Suppressor macrophage (primary cell): Measurements from ENCODE around the gene NFIX.

Source experiments
- DNase-seq, 4 experiments: peaks; one replicate each; pipeline ENCODE4 v3.0.0-alpha.2; 2020 to 2022

Gene NFIX

DNA sequence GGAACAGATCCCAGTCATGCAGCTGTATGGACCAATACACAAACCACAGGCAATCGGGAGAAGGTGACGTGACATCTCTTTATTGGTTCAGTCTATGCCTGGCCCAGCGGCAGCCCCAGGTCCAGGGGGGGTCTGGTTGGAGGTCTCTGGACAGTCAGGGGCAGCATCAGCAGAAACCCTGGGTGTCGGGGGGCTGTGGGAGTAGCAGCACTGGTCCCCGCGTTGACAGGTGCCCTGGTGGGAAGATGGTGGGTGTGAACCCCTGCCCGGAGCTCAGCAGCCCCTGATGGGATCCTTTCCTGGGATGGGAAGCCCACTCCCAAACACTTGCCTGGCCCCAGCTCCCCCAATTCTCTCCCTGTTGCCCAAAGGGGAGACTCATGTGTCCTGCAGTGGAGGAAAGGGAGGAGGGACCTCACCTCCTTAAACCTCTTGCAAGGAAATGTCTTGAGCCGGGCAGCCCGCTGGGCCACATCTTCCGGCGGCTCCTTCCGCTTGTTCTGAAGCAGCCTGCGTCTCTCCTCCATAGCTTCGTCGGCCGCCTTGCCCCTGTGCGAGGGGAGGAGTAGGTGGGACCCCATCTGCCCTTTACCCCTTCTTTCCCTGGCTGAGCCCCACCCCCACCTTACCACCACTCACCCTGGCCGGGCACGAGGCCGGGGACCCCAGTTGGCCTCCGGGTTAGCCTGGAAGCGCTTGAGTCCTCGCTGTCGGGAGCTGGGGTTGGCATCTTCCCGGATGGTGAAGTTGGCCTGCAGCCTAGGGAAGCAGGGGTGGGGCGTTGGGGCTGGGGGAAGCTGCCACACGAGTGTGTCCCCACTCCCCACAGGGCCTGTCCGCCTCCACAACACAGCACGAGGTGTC, 109.8 kb downstream of the NFIX start:
- DNase-seq: peak; percentile 17 to 67 (median 50)

DNA sequence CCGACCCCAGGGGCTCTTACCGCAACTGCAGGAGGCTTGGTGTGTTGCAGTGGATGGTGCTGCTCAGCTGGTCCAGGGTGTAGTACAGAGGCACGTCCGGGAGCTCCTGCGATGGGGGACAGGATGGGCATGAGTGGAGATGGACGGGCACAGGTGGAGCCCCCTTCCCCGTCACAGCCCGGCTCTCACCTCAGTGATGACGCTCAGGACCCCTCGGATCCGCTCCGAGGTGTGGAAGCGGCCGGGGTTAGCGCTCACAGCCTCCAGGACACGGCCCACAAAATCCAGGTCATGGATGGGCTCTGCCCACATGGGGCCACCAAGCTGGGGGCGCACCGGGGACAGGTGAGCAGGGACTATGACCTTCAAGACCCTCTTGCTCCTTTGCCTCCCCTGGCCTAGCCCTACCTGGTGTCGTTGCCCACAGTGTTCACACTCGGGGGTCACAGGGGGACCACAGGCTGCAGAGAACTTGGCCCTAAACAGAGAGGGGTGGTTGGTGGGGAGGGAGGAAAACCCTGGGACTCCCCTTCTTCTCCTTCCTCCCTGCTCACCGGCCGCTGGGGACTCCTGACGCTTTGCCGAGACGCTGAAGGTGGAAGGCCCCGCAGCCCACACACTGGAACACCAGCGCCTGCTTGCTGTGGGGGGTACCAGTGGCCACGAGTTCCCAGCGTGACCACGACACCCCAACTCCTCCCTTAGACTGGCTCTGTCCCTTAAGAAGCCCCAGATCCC, 114.3 kb downstream of the NFIX start:
- DNase-seq: no peak

- no peak for DNase-seq
Observed at GRCh38 chr19:13110099-13110610, 114.9 kb downstream of the NFIX start.

DNA sequence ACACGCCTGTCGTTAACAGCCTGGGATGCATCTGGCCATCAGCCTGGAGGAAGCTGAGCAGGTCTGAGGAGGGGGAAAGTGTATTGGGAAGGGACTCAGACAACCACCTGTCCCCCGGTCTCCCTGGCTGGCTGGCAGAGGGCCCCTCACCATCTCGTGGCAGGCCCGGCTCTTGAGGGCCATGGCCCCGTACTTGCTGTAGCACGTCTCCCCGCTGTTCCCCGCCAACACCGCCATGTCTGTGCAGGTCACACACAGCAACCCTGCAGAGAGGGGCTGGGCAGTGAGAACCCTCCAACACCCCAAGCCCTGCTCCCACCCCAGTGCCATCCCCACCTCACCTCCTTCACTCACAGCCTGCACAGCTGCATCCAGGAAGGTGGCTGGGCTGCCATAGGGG, 117.3 kb downstream of the NFIX start:
- no peak for DNase-seq

DNA sequence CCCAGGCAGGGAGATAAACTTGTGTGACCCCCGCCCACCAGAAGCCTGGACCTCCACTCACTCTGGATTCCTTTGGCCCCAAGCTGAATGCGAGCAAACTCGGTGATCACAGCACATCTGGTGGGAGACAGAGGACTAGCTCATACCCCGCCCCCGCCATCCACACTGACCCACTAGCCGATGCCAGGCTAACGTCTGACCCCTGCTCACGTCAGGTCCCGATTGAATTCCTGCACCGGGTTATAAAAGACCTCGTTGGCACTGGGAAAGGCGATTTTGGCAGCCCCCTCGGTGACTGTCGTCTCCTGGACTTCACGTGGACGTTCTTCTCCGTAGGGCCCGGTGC, 120.6 kb downstream of the NFIX start:
- peak in 1 of 4 experiments; percentile 8 for DNase-seq

DNA sequence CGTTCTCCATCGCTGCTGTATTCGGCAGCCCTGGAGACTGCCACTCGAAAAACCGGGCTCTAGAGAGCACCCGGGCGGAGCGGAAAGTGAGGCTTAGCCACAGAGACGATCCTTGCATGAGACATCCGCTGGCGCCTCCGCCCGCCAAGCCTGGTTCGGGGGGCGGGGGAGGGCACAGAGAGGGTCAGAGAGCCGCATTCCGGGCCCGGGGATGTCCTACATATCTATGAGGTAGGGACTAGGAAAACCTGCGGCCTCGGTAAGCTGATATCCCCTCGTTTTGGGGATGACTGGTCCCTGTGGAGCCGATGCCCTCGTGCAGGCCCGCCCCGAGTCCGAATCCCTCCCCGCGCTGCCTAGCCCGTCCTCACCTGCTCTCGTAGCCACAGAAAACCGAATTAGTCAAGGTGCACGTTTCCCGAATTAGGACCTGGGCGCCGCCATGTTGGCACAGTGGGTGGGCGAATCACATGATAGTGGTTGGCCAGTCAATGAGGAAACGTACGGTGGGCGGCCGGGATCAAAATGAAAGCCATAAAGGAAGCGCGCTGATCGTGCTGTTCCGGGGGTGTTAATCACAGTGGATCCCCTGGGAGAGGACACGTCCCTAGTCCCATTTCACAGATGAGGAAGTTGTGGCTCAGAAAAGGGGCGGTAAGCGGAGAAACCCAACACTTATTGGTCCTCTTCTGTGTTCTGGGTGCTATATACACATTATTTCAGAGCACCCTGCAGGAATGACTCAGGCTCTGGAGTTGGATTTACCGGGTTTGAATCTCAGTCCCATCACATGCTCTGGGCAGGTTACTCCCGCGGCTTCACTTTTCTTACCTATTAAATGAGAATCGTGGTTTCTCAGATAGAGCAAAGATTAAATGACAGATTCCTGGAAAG, 121.3 kb downstream of the NFIX start, which contains the start of gene TRMT1:
Gene TRMT1, minus strand, starts transcription at position 459 of the 894 bp plus-strand sequence. Its CDS starts 341 bp downstream, at position 118.
- DNase-seq: peak; percentile 95 to 97 (median 96)

DNA sequence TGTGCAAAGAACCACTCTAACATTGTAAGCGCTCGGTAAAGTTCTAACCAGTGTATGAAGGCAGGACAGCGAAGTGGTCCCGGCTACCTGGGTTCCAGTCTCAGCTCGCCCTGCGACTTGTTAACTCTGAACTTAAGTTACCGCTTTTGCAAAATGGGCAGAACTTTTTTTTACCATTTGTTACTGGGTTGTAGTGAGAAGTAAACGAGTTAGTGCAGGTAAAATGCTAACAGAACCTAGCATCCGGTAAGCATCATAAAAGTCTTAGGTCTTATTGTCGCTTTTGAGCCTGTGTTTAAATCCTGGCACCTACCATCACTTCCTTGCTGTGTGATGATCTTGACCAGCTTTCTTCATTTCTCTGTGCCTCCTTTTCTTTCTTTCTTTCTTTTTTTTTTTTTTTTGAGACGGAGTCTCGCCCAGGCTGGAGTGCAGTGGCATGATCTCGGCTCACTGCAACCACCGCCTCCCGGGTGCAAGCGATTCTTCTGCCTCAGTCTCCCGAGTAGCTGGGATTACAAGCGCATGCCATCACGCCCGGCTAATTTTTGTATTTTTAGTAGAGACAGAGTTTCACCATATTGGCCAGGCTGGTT, 122.0 kb downstream of the NFIX start:
- no peak for DNase-seq

DNA sequence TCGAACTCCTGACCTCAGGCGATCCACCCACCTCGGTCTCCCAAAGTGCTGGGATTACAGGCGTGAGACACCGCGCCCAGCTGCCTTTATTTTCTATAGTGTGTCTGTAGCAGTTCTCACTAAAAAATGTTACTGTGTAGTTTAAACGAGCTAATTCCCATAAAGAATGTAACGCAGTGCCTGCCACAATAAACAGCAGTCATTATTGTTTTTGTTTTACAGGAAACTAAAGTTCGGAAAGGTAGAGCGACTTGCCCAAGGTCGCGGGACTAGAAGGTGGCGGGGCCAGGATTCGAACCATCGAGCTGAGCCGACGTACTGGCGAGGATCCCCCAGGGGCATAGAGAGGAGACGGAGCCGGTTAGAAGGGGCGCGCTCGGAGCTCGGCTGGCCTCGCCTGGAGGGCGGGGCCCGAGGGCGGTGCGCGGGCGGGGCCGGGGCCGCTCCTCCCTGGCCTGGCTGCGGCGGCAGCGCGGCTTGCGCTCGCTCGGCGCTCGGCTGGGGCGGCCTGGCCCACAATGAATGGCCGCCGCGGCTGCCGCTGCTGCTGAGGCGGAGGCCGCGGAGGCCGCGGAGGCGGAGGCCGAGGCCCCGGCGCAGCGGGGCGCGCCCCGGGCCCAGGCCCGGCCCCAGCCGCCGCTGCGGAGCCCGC, 122.6 kb downstream of the NFIX start, which contains the start of gene NACC1:
Gene NACC1, plus strand, starts transcription at position 493 of the 652 bp plus-strand sequence. CDS start 16,944 bp downstream, outside the sequence.
- peak; percentile 93 to 97 (median 96) for DNase-seq

DNA sequence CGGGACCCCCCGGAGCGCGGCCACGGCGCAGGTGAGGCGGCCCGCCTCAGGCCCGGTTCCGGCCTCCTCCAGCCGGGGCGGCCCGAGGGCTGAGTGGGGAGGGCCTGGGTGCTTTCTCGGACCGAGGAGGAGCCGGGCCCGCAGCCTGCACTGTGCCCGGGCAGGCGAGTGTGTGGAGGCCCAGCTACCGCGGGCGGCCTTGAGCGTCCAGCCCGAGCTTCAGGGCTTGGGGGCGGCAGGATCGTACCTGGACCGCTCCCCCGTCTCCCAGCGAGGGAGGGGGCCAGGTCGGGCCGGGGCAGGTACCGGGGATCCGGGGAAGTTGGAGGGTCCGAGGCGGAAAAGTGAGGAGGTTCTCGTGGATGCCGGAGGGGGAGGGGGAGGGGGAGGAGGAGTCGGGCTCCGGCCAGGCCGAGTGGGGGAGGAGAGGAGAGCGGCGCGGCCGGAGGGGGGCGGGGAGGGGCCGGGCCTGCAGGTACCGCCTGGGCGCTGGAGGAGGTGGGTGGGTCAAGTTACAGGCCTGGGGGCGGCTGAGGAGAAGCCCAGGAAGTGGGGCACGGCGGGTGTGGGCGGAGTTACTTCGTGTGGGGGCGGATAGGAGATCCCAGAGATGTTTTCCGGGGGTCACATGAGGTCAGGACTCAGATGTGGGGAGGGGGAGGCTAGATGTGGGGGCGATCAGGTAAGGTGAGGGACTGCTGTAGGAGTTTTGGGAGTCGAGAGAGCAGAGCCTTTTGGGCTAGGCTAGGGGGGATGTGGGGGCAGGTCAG, 123.3 kb downstream of the NFIX start:
- peak; percentile 39 to 73 (median 58) for DNase-seq

GRCh38 chr19:13119627-13120026, 124.4 kb downstream of the NFIX start:
- peak; percentile 79 to 91 (median 86) for DNase-seq

- peak; percentile 60 to 72 (median 68) for DNase-seq
Observed at GRCh38 chr19:13120031-13120430, 124.8 kb downstream of the NFIX start.

- DNase-seq: no peak
Observed at GRCh38 chr19:13120817-13121216, 125.5 kb downstream of the NFIX start.

DNA sequence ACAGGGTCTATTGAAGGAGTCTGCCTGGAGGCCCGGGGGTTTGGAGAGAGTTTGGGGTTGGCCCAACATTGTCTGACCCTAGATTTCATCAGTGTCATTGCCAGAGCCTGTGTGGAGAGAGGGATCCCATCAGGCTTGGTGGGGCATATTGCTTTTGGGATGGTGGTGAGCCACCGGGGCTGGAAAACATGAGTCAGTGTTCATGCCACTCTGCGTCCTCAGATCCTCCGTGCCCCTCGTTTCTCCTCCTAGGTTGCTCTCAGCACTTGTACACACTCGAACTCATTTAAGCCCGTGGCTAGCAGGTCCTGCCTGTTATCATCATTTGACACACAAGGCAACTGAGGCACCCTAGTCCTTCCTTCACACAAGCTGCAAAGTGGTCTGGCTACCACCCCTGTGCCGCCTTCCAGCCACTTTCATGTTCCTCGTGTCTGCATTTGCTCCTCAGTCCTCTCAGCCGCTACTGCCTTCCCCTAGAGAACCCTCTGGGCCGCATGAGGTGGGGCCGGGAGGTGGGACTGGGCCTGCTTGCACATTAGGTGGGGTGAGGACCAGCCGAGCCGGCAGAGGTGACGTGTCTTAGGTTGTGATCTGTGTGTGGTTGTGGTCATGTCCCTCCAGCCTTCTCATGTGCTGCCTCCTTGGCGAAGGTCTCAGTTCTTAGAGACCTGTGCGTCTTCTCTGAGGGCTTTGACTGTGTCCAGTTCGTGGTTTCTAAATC, 126.4 kb downstream of the NFIX start:
- DNase-seq: no peak

DNA sequence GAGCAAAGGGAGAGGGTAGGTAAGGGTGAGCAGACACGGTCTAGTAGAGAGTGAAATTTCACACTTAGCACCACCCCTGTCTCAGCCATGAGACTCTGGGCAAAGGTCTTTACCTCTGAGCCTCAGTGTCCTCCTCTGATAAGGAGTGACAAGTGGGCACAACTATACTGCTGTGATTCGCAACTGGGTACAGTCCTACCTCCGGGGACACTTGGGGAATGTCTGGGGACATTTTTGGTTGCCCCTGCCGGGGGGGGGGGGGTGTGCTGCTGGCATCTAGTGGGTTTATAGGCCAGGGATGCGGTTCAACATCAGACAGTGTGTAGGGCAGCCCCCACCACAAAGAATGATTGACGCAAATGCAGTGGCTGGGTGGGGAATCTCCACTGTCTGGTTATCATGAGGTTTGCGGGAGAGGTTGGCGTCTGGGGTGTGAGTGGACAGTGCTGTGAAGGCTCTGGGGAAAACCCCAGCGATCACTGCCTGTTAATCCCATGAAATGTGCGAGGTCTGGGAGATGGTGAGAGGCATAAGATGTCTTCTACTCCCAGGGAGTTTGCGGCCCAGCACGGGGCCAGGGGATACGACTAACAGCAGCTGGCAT, 127.1 kb downstream of the NFIX start:
- no peak for DNase-seq

DNA sequence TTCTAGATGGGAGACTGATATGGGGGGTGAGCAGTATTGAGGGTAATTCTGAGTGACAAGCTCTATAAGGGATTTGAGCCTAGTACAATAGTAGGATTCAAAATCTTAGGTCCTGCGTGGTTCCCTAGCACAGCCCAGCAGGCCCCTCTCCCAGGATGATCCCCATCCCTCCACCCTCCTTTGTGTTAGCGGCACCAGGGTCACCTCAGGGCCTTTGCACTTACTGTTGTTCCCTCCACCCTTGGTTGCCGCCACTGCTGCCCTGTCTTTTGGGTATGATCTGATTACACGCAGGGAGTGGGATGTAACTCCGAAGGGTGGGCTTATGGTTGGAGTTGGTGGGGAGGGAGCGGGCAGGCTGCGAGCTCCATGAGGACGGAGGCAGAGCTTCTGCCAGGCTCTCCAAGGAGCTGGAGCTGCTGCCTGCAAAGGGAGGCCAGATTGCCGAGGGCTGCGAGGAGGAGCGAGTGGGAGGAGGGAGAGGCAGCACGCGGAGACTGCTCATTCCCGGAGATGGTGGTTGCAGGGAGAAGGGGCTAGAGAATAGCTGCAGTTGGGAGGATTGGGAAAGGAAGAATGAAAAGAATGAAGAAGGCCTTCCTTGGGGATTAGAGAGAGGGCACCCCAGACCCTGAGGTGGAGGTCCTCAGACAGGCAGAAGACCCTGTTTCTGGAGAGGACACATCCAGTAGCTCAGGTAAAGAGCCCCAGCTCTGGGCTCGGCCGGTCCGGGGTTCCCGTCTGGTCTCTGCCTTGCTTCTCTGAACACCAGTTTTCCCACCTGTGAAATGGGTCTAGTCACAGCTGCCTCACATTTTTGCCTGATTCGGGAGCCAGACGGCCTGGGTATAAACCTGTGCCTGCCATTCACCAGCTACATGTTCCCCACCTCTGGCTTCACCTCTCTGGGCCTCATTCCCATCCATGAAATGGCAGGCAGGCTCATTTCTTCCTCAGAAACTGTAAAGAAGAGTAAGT, 128.0 kb downstream of the NFIX start:
- no peak for DNase-seq

DNA sequence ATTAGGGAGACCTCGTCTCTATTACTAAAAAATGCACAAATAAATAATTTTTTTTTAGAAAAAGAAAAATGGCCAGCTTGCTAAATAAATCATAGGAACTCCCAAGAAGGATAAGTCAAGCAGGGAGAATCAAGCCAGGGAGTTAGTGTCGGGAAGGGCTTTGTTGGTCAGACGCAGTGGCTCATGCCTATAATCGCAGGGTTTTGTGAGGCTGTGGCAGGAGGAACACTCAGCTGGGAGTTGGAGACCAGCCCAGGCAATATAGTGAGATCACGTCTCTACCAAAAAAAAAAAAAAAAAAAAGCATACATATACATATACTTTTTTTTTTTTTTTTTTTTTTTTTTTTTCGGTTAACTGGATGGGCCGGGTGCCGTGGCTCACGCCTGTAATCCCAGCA, 131.8 kb downstream of the NFIX start:
- no peak for DNase-seq

DNA sequence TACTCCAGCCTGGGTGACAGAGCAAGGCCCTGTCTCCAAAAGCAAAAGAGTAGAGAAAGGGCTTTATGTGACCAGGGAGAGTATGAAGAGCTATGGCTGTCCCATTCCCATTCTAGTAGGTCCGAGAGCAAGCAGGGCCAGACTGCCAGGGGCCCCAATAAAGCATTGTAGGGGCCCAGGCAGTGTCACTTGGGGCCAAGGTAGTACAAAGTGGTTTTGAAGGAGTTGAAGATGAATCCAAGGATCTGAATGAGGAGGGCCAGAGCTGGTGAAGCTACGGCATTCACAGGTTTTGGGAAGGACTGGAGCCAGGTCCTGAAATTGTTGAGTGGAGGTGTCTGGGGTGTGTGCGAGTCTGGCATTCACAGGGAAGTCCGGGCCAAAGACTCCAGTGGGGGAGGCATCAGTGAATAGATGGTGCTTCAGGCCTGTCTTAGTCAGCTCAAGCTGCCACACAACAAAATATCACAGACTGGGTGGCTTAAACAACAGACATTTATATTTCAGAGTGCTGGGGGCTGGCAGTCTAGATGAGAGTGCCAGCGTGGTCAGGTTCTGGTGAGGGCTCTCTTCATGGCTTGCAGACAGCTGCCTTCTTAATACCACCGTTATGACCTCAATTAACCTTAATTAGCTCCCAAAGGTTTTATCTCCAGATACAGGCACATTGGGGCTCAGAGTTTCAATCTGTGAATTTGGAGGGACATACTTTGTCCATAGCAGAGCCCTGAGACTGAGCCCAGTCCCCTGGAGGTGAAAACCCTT, 132.7 kb downstream of the NFIX start:
- no peak for DNase-seq
